HG02571 (cell line): Measurements from ENCODE around the gene STAT6.
A peak's percentile ranks its signal among the peaks of the same experiment; 100 is the strongest.
"Not testable (repeated sequence)": the region's sequence is repeated elsewhere in the genome, so short reads cannot be mapped to it uniquely, and the experiment has no call there.

Source experiments
- ATAC-seq: cut with Tn5 transposase; IDR thresholded peaks from one replicate; pipeline ENCODE4 v1.9.1; 2021; ENCODE audit warnings: mild to moderate bottlenecking, moderate library complexity; ENCODE audit not compliant: unreplicated experiment

Gene STAT6

DNA sequence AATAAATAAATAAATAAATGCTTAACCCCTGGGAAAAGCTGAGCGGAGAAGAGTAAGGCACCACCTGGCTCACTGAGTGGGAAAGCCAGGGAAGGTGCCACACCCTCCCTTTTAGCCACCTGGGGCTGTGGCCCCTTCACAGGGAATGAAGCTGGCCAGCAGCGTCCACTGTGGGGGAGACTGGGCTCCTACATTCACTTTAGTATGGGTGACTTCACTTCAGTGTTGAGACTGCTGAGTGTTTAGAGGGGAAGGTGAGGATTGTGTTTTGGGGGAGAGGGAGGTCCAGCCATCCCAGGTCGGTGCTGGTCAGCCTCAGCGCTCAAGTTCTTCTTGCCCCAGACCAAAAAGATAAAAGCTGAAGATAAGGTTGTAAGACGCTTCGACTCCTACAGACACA is 20.7 kb downstream of the STAT6 start:
- ATAC-seq = no peak

- ATAC-seq = no peak
Measured at GRCh38 chr12:57089271-57090245, 21.6 kb downstream of the STAT6 start.

- peak; percentile 49 for ATAC-seq
Measured at GRCh38 chr12:57088354-57089270, 22.6 kb downstream of the STAT6 start, which contains the start of gene NAB2. TSS of gene NAB2 (plus strand) at chr12:57089114. CDS start at chr12:57089272, 158 bp downstream.

DNA sequence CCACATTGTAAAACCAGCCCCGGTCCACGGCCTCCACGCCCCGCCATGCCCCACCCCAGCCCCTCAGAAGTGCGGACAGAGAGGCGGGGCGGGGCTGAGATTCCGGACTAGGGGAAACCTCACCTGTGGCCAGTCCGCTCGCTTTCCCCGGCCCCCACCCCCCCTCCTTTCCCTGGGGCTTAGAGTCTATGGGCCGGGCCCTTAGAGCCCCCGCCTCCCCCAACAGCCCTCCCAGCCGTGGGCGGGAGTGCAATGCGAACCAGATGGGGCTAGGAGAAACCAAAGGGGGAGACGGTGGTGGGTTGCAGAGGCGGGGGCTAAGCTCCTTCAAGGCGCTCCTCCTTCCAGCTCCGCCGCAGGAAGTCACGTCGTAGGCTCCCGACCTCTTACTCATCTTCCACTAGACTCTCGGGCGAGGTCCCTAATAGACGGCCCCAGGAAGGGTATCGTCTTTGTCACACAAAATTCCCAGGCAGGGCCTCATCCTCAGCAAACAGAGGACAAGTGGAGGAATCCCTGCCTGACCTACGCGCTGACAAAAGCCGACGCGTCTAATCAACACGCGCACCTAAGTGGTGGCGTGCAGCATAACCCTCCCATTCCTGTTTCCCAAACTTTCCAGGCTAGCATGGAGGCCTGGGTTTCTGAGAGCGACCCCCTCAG is 23.3 kb downstream of the STAT6 start:
- peak; percentile 37 for ATAC-seq

GRCh38 chr12:57087010-57087690 is 24.0 kb downstream of the STAT6 start:
- ATAC-seq = peak; percentile 35

GRCh38 chr12:57086493-57087009 is 24.6 kb downstream of the STAT6 start:
- ATAC-seq = no peak

DNA sequence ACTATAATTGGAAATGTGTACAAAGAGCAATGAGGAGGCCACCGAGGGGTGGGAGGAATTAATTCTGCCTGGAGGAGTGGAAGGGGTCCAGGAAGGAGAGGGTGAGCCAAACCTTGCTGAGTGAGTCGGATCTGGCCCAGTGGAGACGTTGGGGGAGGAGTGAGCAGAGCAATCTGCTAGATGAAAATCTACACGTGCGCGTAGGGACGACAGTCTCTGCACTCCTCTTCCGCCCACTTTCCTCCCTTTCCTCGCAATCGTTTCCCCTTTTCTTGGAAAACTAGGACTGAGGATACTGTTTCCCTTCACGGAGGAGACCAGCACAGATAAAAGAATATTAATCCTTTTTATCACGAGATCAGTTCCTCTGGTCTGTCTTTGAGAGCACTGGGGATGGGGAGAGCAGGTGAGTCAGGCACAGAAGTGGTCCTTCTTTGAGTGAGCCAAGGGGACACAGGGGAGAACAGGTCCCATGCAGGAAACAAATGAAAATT is 25.1 kb downstream of the STAT6 start:
- ATAC-seq = no peak

DNA sequence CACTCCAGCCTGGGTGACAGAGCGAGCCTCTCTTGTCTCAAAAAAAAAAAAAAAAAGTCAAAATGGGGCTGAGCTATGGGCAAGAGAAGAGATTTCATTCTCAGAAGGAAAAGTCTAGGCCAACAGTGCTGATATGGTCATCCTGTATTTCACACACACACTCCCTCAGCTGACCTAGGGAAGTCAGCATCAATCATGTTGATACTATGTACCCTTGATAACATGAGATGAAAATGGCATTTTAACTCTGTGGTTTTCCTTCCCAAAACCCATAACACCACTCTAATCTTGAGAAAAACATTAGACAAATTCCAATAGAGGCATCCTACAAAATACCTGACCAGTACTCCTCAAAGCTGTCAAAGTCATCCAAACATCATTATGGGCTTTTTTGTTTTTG is 30.3 kb downstream of the STAT6 start:
- no peak for ATAC-seq

DNA sequence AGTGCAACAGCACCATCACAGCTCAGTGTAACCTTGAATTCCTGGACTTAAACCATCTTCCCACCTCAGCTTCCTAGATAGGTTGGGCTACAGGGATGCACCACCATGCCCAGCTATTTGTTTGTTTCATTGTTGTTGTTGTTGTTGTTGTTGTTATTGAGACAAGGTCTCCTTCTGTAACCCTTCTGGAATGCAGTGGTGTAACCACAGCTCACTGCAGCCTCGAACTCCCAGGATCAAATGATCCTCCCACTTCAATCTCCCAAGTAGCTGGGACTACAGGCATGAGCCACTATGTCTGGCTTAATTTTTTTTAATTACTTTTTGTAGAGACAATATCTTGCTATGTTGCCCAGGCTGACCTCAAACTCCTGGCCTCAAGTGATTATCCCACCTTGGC is 31.3 kb downstream of the STAT6 start:
- ATAC-seq = no peak

GRCh38 chr12:57078519-57079404 is 32.4 kb downstream of the STAT6 start, which contains the start of gene NEMP1:
TSS of gene NEMP1 (minus strand) at chr12:57078791. CDS start at chr12:57078745, 46 bp downstream.
- ATAC-seq = peak; percentile 96

GRCh38 chr12:57073566-57074450 is 37.4 kb downstream of the STAT6 start:
- ATAC-seq = not testable (repeated sequence)

DNA sequence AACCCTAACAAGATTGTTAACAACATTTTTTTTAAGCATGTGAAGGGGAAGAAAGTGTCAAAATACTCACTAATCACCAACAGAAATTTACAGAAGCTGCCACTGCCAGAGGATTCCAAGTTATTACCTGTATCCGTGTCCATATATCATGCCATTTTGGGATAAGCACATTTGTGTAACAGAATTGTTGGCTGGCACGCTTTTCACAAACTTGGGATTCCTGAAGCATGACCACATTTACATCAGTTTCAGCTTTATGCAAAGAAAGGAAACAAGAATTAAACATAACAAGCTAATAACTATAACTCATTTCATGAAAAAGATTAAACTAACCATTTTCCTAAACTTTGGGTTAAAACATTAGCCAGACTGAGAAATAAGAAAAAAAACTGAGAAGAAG is 38.5 kb downstream of the STAT6 start:
- no peak for ATAC-seq

GRCh38 chr12:57069523-57069922 is 41.6 kb downstream of the STAT6 start:
- peak; percentile 80 for ATAC-seq

GRCh38 chr12:57066245-57066644 is 44.9 kb downstream of the STAT6 start:
- ATAC-seq = no peak

DNA sequence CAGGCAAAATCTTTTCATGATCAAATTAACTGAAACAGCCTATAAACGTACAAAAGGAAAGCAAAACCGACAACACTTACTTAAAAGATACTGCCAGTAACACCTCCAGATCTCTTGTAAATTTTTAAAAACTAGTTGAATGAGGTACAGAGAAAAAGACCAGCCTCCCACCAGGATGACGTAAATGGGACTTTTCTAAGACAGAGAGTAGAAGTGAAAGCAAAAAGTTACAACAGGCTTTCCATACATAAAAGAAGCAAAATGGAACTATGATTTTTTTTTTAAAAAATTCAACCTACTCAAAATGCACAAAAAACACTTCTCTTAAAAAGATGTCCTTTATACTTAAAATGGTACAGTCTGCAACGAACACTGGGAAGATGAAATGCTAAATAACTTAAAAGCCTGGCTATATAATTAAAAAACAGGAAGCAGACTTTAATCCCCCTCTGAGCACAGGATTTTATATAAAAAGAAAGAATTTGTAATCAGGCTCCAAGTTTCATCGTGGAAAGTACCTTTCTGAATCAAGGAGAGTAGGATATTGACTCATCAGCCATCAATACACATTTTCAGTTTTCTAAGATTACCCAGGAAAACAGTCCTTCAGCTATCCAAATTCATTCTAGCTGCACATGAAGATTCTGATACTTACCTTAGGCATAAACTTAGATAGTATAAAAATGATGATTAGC is 47.0 kb downstream of the STAT6 start:
- peak; percentile 76 for ATAC-seq

DNA sequence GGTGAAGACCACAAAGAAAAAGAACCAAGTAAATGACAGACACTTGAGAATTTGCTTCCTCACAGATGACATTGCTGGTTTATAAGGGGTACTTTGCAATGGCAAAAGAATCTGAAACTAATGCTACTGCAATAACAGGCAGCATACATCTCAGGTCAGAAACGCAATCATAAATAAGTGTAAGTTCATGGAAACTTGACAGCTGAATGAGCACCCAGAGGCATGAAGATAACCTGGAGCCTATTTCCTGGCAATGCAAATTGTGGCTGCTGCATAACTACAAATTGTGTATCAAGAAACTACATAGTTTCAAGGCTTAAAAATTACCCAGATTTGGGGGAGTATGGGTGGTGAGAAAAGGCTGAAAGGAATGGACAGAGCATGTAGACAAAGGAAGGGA is 52.7 kb downstream of the STAT6 start:
- ATAC-seq = no peak

DNA sequence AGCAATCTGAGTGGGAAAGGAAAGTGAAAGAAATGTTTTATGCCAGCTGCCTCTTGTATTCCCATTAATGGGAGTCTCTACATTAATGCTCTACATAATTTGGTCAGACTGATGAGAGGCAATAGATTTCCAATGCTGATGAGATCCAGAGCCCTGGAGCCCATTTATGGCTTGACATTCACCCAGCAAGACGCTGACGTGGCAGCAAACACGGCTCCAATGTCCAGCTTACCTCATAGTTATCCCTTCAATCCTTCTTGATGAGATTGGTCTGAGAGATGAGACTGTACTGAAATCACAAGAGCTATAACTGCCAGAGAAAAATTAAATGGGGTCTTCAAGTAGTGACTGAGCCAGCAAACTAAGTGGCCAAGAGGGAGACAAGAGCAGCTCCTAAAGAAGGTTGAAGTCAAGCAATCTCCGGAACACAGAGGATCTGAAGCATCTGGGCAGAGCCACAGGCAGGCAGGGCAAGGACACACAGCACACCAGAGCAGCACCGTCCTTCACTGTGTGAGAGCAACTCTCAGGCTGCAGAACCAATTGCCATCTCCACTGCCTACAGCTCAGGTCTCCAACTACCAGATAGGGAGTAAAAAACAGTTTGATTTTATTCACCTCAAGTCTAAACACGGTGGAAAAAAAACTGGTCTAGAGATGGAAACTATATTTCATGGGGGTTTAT is 54.0 kb downstream of the STAT6 start:
- ATAC-seq = no peak
